Heart left ventricle (tissue), 16 donors: Measurements from ENCODE around the gene FOS. TPM values are rescaled to one million over a fixed set of nuclear protein-coding genes. Genes with fewer than 3 reads are reported as not detected.
A peak's percentile ranks its signal among the peaks of the same experiment; 100 is the strongest.

Source experiments
- ATAC-seq, 4 donors: fragments of 200-7000 bp; cut with Tn5 transposase; one replicate each; pipeline ENCODE4 v1.9.1; 2020 to 2022; ENCODE audit warnings: moderate library complexity in 4 of 4, mild to moderate bottlenecking in 3 of 4, moderate number of reproducible peaks in 1 of 4
- DNase-seq, 5 donors: peaks; one replicate each; pipeline ENCODE4 v3.0.0-alpha.2; 2020
- H3K27ac ChIP-seq, 12 donors: fragments of 200-600 bp; sonication (generic) in 4 of 12; one replicate each; pipeline versions ENCODE4 v1.5.0 to v1.8.0; 2016 to 2022; ENCODE audit warnings: mild to moderate bottlenecking in 2 of 12
- H3K27me3 ChIP-seq, 9 donors: fragments of 200-600 bp; sonication (generic) in 2 of 9; one replicate each; pipeline versions ENCODE4 v1.5.1 to v1.8.0; 2016 to 2022; ENCODE audit warnings: mild to moderate bottlenecking in 3 of 9
- H3K36me3 ChIP-seq, 9 donors: fragments of 200-600 bp; sonication (generic) in 2 of 9; one replicate each; pipeline versions ENCODE4 v1.5.0 to v1.8.0; 2018 to 2022; ENCODE audit warnings: mild to moderate bottlenecking in 2 of 9
- H3K4me1 ChIP-seq, 12 donors: fragments of 200-600 bp; sonication (generic) in 4 of 12; one replicate each; pipeline versions ENCODE4 v1.5.0 to v1.8.0; 2016 to 2022; ENCODE audit warnings: mild to moderate bottlenecking in 3 of 12
- H3K4me3 ChIP-seq, 12 donors: fragments of 200-600 bp; sonication (generic) in 4 of 12; one replicate each; pipeline versions ENCODE4 v1.5.0 to v1.8.0; 2017 to 2022; ENCODE audit warnings: mild to moderate bottlenecking in 9 of 12, moderate library complexity in 4 of 12
- H3K9me3 ChIP-seq, 12 donors: fragments of 200-600 bp; sonication (generic) in 4 of 12; one replicate each; pipeline versions ENCODE4 v1.5.0 to v1.8.0; 2016 to 2022; ENCODE audit warnings: mild to moderate bottlenecking in 1 of 12
- POLR2A ChIP-seq, 2 donors: fragments of 450-650 bp; IDR thresholded peaks; one replicate each; pipeline ENCODE4 v1.6.1; 2017; ENCODE audit warnings: antibody characterized with exemption in 2 of 2, mild to moderate bottlenecking in 2 of 2, moderate library complexity in 2 of 2
- WGBS, 4 donors: extraction: QIAGEN DNeasy Blood & Tissue Kit in 2 of 4; methylation state at CpG; one replicate each; pipeline versions ENCODE4 v1.1.5 to v1.1.7; 2013 to 2018; 5-methylcytosine and 5-hydroxymethylcytosine counted together
- intact Hi-C, 10 donors: fragments of 100-400 bp; cut with DNase I; formaldehyde crosslinking; loops; one replicate each; pipeline versions ENCODE4 v1.11.1 to v1.14.2; 2022
- polyA plus RNA-seq, 2 donors: library from polyadenylated mRNA; stranded (reverse); fragments of 200-250 nt; gene quantifications; one replicate each; pipeline ENCODE4 v1.2.3, GENCODE V29; 2013
- total RNA-seq, 9 donors: library from RNA; depleted of rRNA in 2 of 9; stranded (reverse); fragments of >200 nt in 2 of 9; fragmentation: NEBNext Ultra II Directional in 3 of 9; extraction: Animal tissue kit (Norgen Biotek cat#: 25700) in 3 of 9; gene quantifications; one replicate each; pipeline versions ENCODE4 v1.1.0 to v1.2.4, GENCODE V29; 2016 to 2023
- TF ChIP-seq, protein P1 (sequence below), 12 donors: fragments of 200-600 bp; sonication (generic) in 4 of 12; IDR thresholded peaks; one replicate each; pipeline versions ENCODE4 v1.5.0 to v1.8.0; 2018 to 2022; ENCODE audit warnings: antibody characterized with exemption in 12 of 12, mild to moderate bottlenecking in 5 of 12
- donor health status: ischemic (EF 13 %, LVEDD 7.1; RV severe dilation, severe dysfunction).
- donor health status: healthy with polysubstance abuse.
- donor health status: DM: no; HTN: yes; CAD: no.
- donor health status: DM: no; HTN: no; CAD: no.
- donor health status: ischemic (EF 25% LVEDD 6.9; RV normal size, moderate dysfunction).
- donor health status: ischemic (EF 25% LVEDD 5.7; RV mildly dilated, moderate dysfunction).
- donor health status: healthy.
- donor health status: DM: yes; HTN: yes; CAD: no.
- donor health status: ischemic (EF 35%, LVEDD 5.7; RV mildly dilated, moderate dysfunction).
- donor health status: nonischemic (EF 11% LVEDD 7.7; RV severe dilation, severe dysfunction).
- donor health status: DM: yes; HTN: yes; CAD: no.
- donor health status: PGD.
- donor health status: ischemic (EF 29% LVEDD 5.4; RV normal size, mild dysfunction).
- donor health status: nonischemic (EF 23%, LVEDD 6.1; RV moderate dilation, normal function).

Gene FOS
- total and polyA plus RNA-seq, 11 donors = 6.5 to 549 (median 28.6) TPM

DNA sequence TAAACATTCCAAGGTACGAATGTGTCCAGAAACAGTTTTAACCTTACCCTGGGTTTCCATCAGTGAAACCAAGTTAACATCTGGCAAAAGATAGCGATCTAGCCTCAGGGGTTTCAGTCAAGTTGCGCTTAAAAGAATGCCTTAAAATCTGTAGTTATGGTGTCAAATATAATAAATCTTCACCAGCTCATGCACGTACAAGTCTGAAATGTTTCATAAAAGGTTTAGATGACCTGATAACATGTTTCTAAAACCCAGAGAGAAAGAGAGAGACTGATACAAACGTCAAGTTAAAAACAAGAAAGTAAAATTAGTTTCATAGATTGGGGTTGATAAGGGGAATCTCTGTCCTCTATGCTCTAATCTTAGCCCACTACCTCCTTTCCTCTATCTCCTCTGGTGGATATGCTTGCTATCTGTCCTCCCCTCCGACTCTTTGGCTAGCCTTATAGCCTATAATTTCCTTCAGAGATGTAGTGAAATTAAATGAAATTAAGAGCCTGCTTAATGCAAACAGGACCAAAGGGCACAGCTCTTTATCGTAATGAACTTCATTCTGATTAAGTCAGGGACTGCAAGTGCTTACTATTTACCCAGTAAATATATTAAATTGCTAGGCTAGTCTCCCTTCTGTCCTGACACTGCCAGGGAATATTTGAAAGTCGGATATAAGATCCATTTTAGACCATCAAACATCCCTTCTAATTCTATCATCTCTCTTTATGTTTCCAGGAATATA is 18.4 kb upstream of the FOS start:
- intact Hi-C loops = no loop called here
- H3K4me1 ChIP-seq = peaks cover 0 to 28% (median 17%) of the 10 kb centered on the region in 12 donors
- ATAC-seq (no peak), DNase-seq (no peak)
- H3K27ac ChIP-seq = peak overlapping the region in 11 of 12 donors; percentile 87 to 98 (median 94)
- TF ChIP-seq, protein P1, sequence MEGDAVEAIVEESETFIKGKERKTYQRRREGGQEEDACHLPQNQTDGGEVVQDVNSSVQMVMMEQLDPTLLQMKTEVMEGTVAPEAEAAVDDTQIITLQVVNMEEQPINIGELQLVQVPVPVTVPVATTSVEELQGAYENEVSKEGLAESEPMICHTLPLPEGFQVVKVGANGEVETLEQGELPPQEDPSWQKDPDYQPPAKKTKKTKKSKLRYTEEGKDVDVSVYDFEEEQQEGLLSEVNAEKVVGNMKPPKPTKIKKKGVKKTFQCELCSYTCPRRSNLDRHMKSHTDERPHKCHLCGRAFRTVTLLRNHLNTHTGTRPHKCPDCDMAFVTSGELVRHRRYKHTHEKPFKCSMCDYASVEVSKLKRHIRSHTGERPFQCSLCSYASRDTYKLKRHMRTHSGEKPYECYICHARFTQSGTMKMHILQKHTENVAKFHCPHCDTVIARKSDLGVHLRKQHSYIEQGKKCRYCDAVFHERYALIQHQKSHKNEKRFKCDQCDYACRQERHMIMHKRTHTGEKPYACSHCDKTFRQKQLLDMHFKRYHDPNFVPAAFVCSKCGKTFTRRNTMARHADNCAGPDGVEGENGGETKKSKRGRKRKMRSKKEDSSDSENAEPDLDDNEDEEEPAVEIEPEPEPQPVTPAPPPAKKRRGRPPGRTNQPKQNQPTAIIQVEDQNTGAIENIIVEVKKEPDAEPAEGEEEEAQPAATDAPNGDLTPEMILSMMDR (IDR thresholded peaks at IDR 0.05) = no peak
- TF ChIP-seq POLR2A (IDR thresholded peaks at IDR 0.05) = no peak
- WGBS, 4 donors = 74 to 80% (median 76%) methylated on average over 8 of the region's 8 CpGs
- no peaks in the 10 kb centered on the region for H3K9me3 ChIP-seq
- no peak overlapping the region for H3K4me3 ChIP-seq
- no peaks in the 10 kb centered on the region for H3K27me3 ChIP-seq
- no peaks in the 10 kb centered on the region for H3K36me3 ChIP-seq

DNA sequence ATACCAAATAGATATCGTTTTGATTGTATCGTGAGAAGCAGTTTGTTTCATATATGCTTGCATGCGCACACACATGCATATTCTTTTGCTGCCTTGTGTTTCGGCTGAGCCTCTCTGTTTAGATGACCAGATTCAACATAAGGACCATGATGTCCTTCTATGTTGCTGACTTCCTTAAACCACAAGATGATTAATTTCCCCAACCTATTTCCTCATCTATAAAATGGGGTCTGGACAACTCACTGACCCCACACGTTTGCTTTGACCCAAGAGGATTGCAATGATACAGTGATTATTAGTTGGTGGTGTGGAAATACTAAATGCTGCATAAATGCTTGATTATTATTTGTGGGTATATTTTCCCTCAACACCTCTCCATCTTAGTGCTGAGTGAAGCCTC is 16.8 kb upstream of the FOS start:
- no peak for DNase-seq
- TF ChIP-seq POLR2A (IDR thresholded peaks at IDR 0.05) = no peak
- TF ChIP-seq, protein P1 (IDR thresholded peaks at IDR 0.05) = no peak
- WGBS, 4 donors = 95 to 97% (median 96%) methylated on average over 5 of the region's 5 CpGs

DNA sequence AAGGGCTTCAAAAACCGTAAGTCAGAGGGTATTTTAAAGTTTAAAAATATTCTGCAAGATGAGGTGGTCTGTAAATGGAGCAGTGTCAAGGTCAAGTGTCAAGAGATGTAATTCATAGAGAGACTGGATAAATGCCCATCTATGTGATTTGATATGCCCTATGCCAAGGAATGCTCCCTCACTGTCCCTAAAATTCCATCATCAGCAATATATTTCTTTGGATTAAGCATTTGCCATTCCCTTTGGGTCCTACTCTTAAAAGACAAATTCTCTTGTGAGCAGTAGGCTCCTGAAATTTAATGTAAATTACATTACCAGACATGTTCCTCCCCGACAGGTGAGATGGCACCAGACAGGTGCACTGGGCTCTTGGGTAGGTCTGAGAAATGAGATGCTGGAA is 16.0 kb upstream of the FOS start:
- DNase-seq = no peak
- Histone ChIP-seq H3K4me1 (peaks cover 0 to 40% (median 26%) of the 10 kb centered on the region in 12 donors), H3K27me3 (no peaks in the 10 kb centered on the region), H3K9me3 (no peaks in the 10 kb centered on the region), H3K4me3 (no peak overlapping the region), H3K27ac (no peak overlapping the region), H3K36me3 (no peaks in the 10 kb centered on the region)
- 88 to 98% (median 96%) methylated on average over 2 of the region's 2 CpGs for WGBS, 4 donors
- TF ChIP-seq POLR2A (IDR thresholded peaks at IDR 0.05) = no peak
- TF ChIP-seq, protein P1 (IDR thresholded peaks at IDR 0.05) = no peak
- no peak for ATAC-seq
- intact Hi-C loops = no loop called here

More for the DNA sequence above, 16.8 kb upstream of the FOS start:
- Histone ChIP-seq H3K9me3 (no peaks in the 10 kb centered on the region), H3K4me1 (peaks cover 0 to 32% (median 20%) of the 10 kb centered on the region in 12 donors), H3K27me3 (no peaks in the 10 kb centered on the region), H3K36me3 (no peaks in the 10 kb centered on the region), H3K27ac (no peak overlapping the region), H3K4me3 (no peak overlapping the region)
- no peak for ATAC-seq
- intact Hi-C loops = no loop called here

DNA sequence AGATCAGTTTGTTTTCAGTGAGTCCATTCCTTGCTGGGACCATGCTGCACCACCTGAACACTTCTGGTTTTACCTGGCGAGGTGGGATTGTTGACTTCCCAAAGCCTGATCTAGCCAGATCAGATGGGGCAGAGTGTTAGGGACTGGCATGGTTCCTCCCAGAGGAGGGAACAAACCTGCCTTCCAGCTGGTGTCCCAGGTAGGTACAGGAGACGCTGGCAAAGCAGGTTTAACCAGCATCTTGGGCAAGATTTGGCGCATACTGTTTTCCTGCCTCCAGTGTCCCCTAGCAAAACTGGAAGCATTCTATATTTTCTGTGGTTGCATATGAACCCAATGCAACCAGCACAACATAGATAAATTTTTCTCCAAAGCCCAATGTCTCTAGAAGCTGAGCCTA is 14.6 kb upstream of the FOS start:
- WGBS, 4 donors = 93 to 100% (median 97%) methylated on average over 3 of the region's 3 CpGs
- H3K27ac ChIP-seq = no peak overlapping the region
- no peaks in the 10 kb centered on the region for H3K27me3 ChIP-seq
- no peak for ATAC-seq
- no peaks in the 10 kb centered on the region for H3K9me3 ChIP-seq
- H3K4me3 ChIP-seq = no peak overlapping the region
- peaks cover 0 to 31% (median 21%) of the 10 kb centered on the region in 12 donors for H3K4me1 ChIP-seq
- intact Hi-C loops = no loop called here
- H3K36me3 ChIP-seq = no peaks in the 10 kb centered on the region
- DNase-seq = no peak
- TF ChIP-seq POLR2A (IDR thresholded peaks at IDR 0.05) = no peak
- TF ChIP-seq, protein P1 (IDR thresholded peaks at IDR 0.05) = no peak
